Activated CD8-positive, alpha-beta memory T cell treated with anti-CD3 and anti-CD28 coated beads for 4 hours (primary cell): Measurements from ENCODE around the gene PXK.

Experiments used
- DNase-seq, 2 donors: peaks; one replicate each; pipeline ENCODE4 v3.0.0-alpha.2; 2020; ENCODE audit warnings: low read depth in 2 of 2

Gene PXK

GRCh38 chr3:58466899-58467563 lies 134.3 kb downstream of the PXK start:
- DNase-seq, result no peak

- DNase-seq, result no peak
Measured at GRCh38 chr3:58469096-58469495, 136.4 kb downstream of the PXK start.

GRCh38 chr3:58470363-58471024 lies 137.8 kb downstream of the PXK start:
- no peak for DNase-seq

- no peak for DNase-seq
Measured at GRCh38 chr3:58471025-58471887, 138.6 kb downstream of the PXK start.

GRCh38 chr3:58473275-58473674 lies 140.6 kb downstream of the PXK start:
- DNase-seq, result no peak

- no peak for DNase-seq
Measured at GRCh38 chr3:58474348-58474911, 141.7 kb downstream of the PXK start.

GRCh38 chr3:58474967-58475578 lies 142.4 kb downstream of the PXK start:
- no peak for DNase-seq
